IPS DF 4.7 (cell line): ENCODE data around the gene DEPDC5.

ENCODE experiments used
- DNase-seq: peaks from one replicate; pipeline ENCODE4 v3.0.0-alpha.2; 2013; ENCODE audit warnings: low spot score; ENCODE audit errors: extremely low read depth

The DEPDC5 gene

GRCh38 chr22:31850135-31850534 is 96.3 kb downstream of the DEPDC5 start:
- DNase-seq: no peak

GRCh38 chr22:31852691-31853421 is 99.0 kb downstream of the DEPDC5 start:
- DNase-seq: no peak

GRCh38 chr22:31853736-31854495 is 100.1 kb downstream of the DEPDC5 start:
- no peak for DNase-seq

- peak; percentile 71 for DNase-seq
Observed at GRCh38 chr22:31857247-31857646, 103.4 kb downstream of the DEPDC5 start.

- no peak for DNase-seq
Observed at GRCh38 chr22:31861226-31861840, 107.5 kb downstream of the DEPDC5 start.

- no peak for DNase-seq
Observed at GRCh38 chr22:31866918-31867317, 113.1 kb downstream of the DEPDC5 start.

- DNase-seq: no peak
Observed at GRCh38 chr22:31867386-31868153, 113.8 kb downstream of the DEPDC5 start.

- no peak for DNase-seq
Observed at GRCh38 chr22:31869739-31870138, 115.9 kb downstream of the DEPDC5 start.

GRCh38 chr22:31870890-31871289 is 117.1 kb downstream of the DEPDC5 start:
- no peak for DNase-seq

GRCh38 chr22:31871480-31871879 is 117.7 kb downstream of the DEPDC5 start:
- no peak for DNase-seq

GRCh38 chr22:31872209-31872608 is 118.4 kb downstream of the DEPDC5 start:
- DNase-seq: peak; percentile 19

- no peak for DNase-seq
Observed at GRCh38 chr22:31874821-31875220, 121.0 kb downstream of the DEPDC5 start.

- DNase-seq: no peak
Observed at GRCh38 chr22:31876156-31876920, 122.5 kb downstream of the DEPDC5 start.

GRCh38 chr22:31879585-31879984 is 125.8 kb downstream of the DEPDC5 start:
- DNase-seq: no peak

GRCh38 chr22:31881200-31881599 is 127.4 kb downstream of the DEPDC5 start:
- no peak for DNase-seq

- no peak for DNase-seq
Observed at GRCh38 chr22:31881865-31882264, 128.0 kb downstream of the DEPDC5 start.

- no peak for DNase-seq
Observed at GRCh38 chr22:31882971-31883370, 129.2 kb downstream of the DEPDC5 start.

- no peak for DNase-seq
Observed at GRCh38 chr22:31883989-31884388, 130.2 kb downstream of the DEPDC5 start.

- DNase-seq: no peak
Observed at GRCh38 chr22:31891366-31892079, 137.7 kb downstream of the DEPDC5 start.

GRCh38 chr22:31892080-31892433 is 138.2 kb downstream of the DEPDC5 start:
- no peak for DNase-seq
